Keratinocyte (primary cell): ENCODE data around the gene B4GALT3. TPM values are rescaled to one million over a fixed set of nuclear protein-coding genes. Genes with fewer than 3 reads are reported as not detected.

ENCODE experiments used
- DNase-seq: peaks from one replicate; pipeline ENCODE4 v3.0.0-alpha.2; 2011; ENCODE audit warnings: low read depth, missing footprints, low spot score
- FAIRE-seq: peaks from 2 replicates; lab custom pipeline; 2011; peaks lifted over from hg19 to GRCh38; lab: Jason Lieb, UNC
- H2AFZ ChIP-seq: 2 replicates; pipeline ENCODE4 v1.6.0; 2012; ENCODE audit warnings: low read length, control low read depth, inconsistent platforms; ENCODE audit not compliant: control insufficient read depth
- H3K27ac ChIP-seq: 2 replicates; pipeline ENCODE4 v1.5.1; 2011; ENCODE audit warnings: low read length; ENCODE audit not compliant: control insufficient read depth, insufficient read depth
- H3K27me3 ChIP-seq: 3 replicates; pipeline ENCODE4 v1.6.0; 2011; ENCODE audit warnings: low read length; ENCODE audit not compliant: control insufficient read depth, insufficient read depth; ENCODE audit errors: extremely low read depth
- H3K36me3 ChIP-seq, 2 experiments: 2 replicates in 1 of 2; 3 replicates in 1 of 2; pipeline ENCODE4 v1.5.1; 2011; ENCODE audit warnings: low read length in 2 of 2, mild to moderate bottlenecking in 1 of 2; ENCODE audit not compliant: control insufficient read depth in 2 of 2, insufficient read depth in 2 of 2; ENCODE audit errors: extremely low read depth in 1 of 2
- H3K4me1 ChIP-seq: 3 replicates; pipeline ENCODE4 v1.5.1; 2011; ENCODE audit warnings: low read length; ENCODE audit not compliant: control insufficient read depth, insufficient read depth; ENCODE audit errors: extremely low read depth
- H3K4me2 ChIP-seq: 3 replicates; pipeline ENCODE4 v1.6.0; 2011; ENCODE audit warnings: low read depth, low read length; ENCODE audit not compliant: control insufficient read depth, insufficient read depth; ENCODE audit errors: extremely low read depth
- H3K4me3 ChIP-seq, 3 experiments: fragments of 200-600 bp in 1 of 3; sonication (generic) in 1 of 3; 2 replicates in 2 of 3; 3 replicates in 1 of 3; pipeline ENCODE4 v1.5.1; 2011 to 2016; ENCODE audit warnings: low read length in 3 of 3, mild to moderate bottlenecking in 3 of 3, control low read depth in 2 of 3, inconsistent platforms in 1 of 3, low read depth in 1 of 3, mixed read lengths in 1 of 3, mixed run types in 1 of 3, moderate library complexity in 1 of 3; ENCODE audit not compliant: control insufficient read depth in 2 of 3, insufficient read depth in 2 of 3; ENCODE audit errors: extremely low read depth in 1 of 3
- H3K79me2 ChIP-seq: 2 replicates; pipeline ENCODE4 v1.6.0; 2012; ENCODE audit warnings: low read length; ENCODE audit not compliant: control insufficient read depth, insufficient read depth
- H3K9ac ChIP-seq: 3 replicates; pipeline ENCODE4 v1.6.0; 2011; ENCODE audit warnings: low read length; ENCODE audit not compliant: control insufficient read depth, insufficient read depth; ENCODE audit errors: extremely low read depth
- H3K9me1 ChIP-seq: 3 replicates; pipeline ENCODE4 v1.6.0; 2011; ENCODE audit warnings: low read length; ENCODE audit not compliant: control insufficient read depth, insufficient read depth; ENCODE audit errors: extremely low read depth
- H3K9me3 ChIP-seq: 2 replicates; pipeline ENCODE4 v1.5.1; 2012; ENCODE audit warnings: low read depth, low read length; ENCODE audit not compliant: control insufficient read depth
- H4K20me1 ChIP-seq: 3 replicates; pipeline ENCODE4 v1.6.0; 2011; ENCODE audit warnings: low read length; ENCODE audit not compliant: control insufficient read depth, insufficient read depth; ENCODE audit errors: extremely low read depth
- CTCF ChIP-seq, 3 experiments: IDR thresholded peaks in 1 of 3; conservative IDR thresholded peaks in 1 of 3; optimal IDR thresholded peaks in 1 of 3; 2 replicates in 2 of 3; 3 replicates in 1 of 3; pipeline versions ENCODE3 to v1.5.1; 2011; ENCODE audit warnings: low read length in 3 of 3, mild to moderate bottlenecking in 3 of 3, moderate library complexity in 2 of 3, control low read depth in 1 of 3, inconsistent platforms in 1 of 3; ENCODE audit not compliant: insufficient read depth in 2 of 3; ENCODE audit errors: extremely low read depth in 1 of 3
- EZH2 ChIP-seq: IDR thresholded peaks from one replicate; pipeline ENCODE4 v1.6.1; 2012; ENCODE audit warnings: inconsistent platforms, mild to moderate bottlenecking, low read length, moderate library complexity
- dilution Hi-C: fragments of 300-500 bp; cut with MboI; formaldehyde crosslinking; loops from one replicate; pipeline ENCODE4 v1.7.0; 2020; ENCODE audit warnings: low sequenced_read_pairs; ENCODE audit not compliant: extremely low pct_ligation_motif_present
- polyA plus RNA-seq, 5 experiments: library from polyadenylated mRNA; depleted of rRNA in 3 of 5; stranded (reverse) in 3 of 5; stranded (forward) in 1 of 5; unstranded in 1 of 5; fragments of >200 nt; gene quantifications; 1 replicate in 1 of 5; 2 replicates in 3 of 5; 3 replicates in 1 of 5; pipeline versions ENCODE4 v1.2.1 to v1.2.3, GENCODE V29; 2011 to 2012; ENCODE audit warnings: missing spikeins in 2 of 5, low read depth in 1 of 5, low replicate concordance in 1 of 5

Gene B4GALT3
- polyA plus RNA-seq, 1 donor (not counting 4 experiments of a cell fraction or from before 2014, with no cell fraction given), result 19.1 TPM

- no peak overlapping the region for H3K4me3 ChIP-seq
- H3K79me2 ChIP-seq, result peaks cover 16% of the 10 kb centered on the region
- H3K4me2 ChIP-seq, result no peak overlapping the region
- no peaks in the 10 kb centered on the region for H3K27me3 ChIP-seq
- no peak overlapping the region for H3K9ac ChIP-seq
- H3K9me1 ChIP-seq, result no peaks in the 10 kb centered on the region
- FAIRE-seq, result no peak
- H2AFZ ChIP-seq, result no peak overlapping the region
- H3K27ac ChIP-seq, result no peak overlapping the region
- H3K36me3 ChIP-seq, result peaks cover 25 to 39% of the 10 kb centered on the region in 2 experiments
- dilution Hi-C loops, result no loop called here
- no peak for DNase-seq
- no peaks in the 10 kb centered on the region for H4K20me1 ChIP-seq
- H3K4me1 ChIP-seq, result peaks cover 8% of the 10 kb centered on the region
- no peak for TF ChIP-seq CTCF (optimal IDR thresholded peaks at IDR 0.05 in 1 of 3, IDR thresholded peaks at IDR 0.05 in 1 of 3, conservative IDR thresholded peaks at IDR 0.05 in 1 of 3; ENCODE audit: extremely low read depth in 1 of 3, insufficient read depth in 2 of 3, low read length in 3 of 3)
- TF ChIP-seq EZH2, result no peak
- H3K9me3 ChIP-seq, result no peaks in the 10 kb centered on the region
Observed at GRCh38 chr1:161172349-161172748, 5.0 kb downstream of the B4GALT3 start.

GRCh38 chr1:161171696-161172095, 5.6 kb downstream of the B4GALT3 start:
- no peak overlapping the region for H3K4me3 ChIP-seq
- no peak overlapping the region for H3K4me2 ChIP-seq
- dilution Hi-C loops, result no loop called here
- H2AFZ ChIP-seq, result no peak overlapping the region
- peaks cover 11% of the 10 kb centered on the region for H3K79me2 ChIP-seq
- peaks cover 13% of the 10 kb centered on the region for H3K4me1 ChIP-seq
- TF ChIP-seq EZH2, result no peak
- TF ChIP-seq CTCF (optimal IDR thresholded peaks at IDR 0.05 in 1 of 3, IDR thresholded peaks at IDR 0.05 in 1 of 3, conservative IDR thresholded peaks at IDR 0.05 in 1 of 3; ENCODE audit: extremely low read depth in 1 of 3, insufficient read depth in 2 of 3, low read length in 3 of 3), result no peak
- H4K20me1 ChIP-seq, result no peaks in the 10 kb centered on the region
- H3K9me1 ChIP-seq, result no peaks in the 10 kb centered on the region
- H3K9me3 ChIP-seq, result no peaks in the 10 kb centered on the region
- H3K27ac ChIP-seq, result no peak overlapping the region
- peaks cover 25 to 39% of the 10 kb centered on the region in 2 experiments for H3K36me3 ChIP-seq
- DNase-seq (no peak), FAIRE-seq (no peak)
- H3K27me3 ChIP-seq, result no peaks in the 10 kb centered on the region
- no peak overlapping the region for H3K9ac ChIP-seq
